Stimulated activated CD8-positive, alpha-beta memory T cell treated with anti-CD3 and anti-CD28 coated beads, Interleukin-12 subunit alpha, Interleukin-12 subunit beta, amount 100 ng/mL, for 4 hours (primary cell): ENCODE measurements around the gene FUOM.

Experiments used
- DNase-seq: peaks from one replicate; pipeline ENCODE4 v3.0.0-alpha.2; 2020; ENCODE audit warnings: low read depth

The FUOM gene

DNA sequence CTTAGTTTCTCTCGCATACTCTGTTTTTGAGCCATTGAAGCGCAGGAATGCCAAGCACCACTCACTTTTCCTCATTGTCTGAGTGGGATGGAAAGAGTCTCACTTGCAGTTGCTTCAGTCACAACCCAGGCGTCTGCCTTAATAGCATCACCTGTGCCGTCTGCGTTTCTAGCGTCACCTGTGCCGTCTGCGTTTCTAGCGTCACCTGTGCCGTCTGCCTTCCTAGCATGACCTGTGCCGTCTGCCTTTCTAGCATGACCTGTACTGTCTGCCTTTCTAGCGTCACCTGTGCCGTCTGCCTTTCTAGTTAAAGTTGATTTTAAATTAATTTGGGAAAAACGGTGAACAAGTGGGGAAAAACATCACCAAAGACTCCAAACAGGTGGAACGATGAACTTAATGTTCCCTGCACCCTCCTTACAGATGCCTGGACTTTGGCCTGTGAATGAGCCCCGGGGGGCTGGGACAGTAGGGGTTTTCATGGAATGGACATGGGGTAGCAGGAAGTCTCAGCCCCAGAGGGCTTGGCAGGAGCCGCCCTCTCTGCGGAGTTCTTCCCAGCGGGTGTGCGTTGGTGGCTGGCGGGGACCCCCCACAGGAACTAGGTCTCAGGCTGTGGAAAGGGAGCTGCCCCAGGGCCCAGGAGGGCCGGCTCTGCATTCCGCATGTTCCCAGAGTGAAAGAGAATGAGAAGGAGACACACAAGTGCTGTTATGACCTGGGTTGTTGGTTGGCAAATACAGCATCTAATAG is 45.6 kb downstream of the FUOM start:
- DNase-seq = no peak

DNA sequence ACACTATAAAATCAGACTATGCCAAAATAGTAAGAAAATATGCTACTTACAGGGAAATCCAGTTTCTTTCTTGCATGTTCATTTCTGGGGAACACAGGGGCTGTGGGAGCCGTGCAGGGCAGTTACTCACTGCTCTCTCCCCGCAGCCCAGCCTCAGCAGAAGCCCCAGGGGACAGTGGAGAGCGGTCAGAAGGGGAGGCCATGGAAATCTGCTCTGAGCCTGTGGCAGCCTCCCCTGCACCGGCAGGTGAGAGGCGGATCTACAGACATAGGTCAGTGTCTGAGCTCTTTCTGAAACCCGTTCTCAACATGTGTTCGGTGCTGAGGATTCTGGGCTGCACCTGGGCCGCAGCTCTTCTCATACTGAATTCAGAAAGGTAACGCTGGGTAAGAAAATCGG is 46.2 kb downstream of the FUOM start:
- no peak for DNase-seq

DNA sequence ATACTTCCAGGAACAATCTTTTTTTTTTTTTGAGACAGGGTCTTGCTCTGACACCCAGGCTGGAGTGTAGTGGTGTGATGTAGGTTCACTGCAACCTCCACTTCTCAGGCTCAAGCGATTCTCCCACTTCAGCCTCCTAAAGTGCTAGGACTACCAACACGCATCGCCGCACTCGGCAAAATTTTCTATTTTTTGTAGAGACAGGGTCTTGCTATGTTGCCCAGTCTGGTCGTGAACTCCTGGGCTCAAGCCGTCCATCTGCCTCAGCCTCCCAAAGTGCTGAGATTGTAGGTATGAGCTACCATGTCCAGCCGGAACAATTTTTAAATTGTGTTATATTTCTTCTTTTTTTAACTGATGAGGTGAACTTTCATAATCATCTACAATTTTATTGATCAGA is 47.0 kb downstream of the FUOM start:
- DNase-seq = no peak

DNA sequence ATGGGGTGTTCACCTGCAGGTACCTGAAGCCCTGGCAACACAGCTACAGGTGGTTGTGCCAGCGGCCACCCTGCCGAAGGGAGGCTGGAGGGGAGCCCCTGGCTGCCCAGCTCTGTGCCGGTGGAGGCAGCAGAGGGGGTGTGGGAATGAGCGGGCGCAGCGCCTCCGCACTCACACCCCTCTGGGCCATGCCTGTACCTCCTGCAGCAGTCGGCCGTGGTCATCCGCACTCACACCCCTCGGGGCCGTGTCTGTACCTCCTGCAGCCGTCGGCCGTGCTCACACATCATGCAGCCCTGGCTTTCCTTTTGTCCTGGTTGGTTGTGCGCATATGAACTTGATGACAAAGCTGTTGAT is 47.4 kb downstream of the FUOM start:
- no peak for DNase-seq

DNA sequence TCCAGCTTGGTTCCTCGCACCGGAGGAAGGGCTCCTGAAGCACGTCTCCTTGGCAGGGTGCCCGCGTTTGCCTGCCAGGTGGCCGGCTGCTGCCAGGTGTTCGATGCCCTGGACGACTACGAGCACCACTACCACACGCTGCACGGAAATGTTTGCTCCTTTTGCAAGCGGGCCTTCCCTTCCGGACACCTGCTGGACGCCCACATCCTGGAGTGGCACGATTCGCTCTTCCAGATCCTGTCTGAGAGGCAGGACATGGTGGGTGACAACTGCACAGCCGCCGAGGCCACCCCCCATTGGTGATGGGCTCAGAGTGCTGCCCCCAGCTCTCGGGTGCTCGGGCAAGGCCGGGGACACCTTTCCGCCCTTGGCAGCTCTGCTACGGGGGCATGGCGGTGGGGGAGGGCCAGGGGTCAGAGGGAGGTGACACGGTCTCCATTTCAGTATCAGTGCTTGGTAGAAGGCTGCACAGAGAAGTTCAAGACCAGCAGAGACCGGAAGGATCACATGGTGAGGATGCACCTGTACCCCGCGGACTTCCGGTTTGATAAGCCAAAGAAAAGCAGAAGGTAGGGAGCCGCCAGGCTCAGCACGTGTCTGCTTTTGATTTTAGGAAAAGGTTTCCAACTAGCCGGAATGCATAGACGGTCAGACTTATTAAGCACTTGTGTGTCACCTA is 48.0 kb downstream of the FUOM start:
- DNase-seq = no peak

DNA sequence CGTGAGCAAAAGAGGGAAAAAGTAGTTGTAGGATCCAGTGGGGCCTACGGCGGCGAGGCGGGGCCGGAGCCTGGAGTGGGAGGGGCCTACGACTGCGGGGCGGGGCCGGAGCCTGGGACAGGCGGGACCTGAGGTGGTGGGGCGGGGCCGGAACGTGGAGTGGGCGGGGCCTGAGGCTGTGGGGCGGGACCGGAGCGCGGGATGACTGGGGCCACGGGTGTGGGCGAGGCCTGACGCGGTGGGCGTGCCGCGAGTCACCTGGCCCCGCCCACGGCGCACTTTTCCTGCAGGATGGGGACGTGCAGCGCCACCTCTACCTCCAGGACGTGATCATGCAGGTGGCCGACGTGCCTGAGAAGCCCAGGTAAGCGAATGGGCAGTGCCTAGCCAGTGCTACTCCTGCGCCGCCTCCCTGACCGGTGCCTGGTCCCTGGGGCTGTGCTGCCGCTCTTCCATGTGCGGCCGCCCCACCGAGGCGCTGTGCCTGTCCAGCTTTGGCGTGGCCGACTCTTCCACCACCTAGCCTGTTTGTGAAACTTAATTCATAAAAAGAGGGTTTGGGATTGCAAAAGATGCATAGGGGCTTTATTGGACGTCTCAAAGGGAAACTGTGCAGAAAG is 48.6 kb downstream of the FUOM start:
- DNase-seq = peak; percentile 87

DNA sequence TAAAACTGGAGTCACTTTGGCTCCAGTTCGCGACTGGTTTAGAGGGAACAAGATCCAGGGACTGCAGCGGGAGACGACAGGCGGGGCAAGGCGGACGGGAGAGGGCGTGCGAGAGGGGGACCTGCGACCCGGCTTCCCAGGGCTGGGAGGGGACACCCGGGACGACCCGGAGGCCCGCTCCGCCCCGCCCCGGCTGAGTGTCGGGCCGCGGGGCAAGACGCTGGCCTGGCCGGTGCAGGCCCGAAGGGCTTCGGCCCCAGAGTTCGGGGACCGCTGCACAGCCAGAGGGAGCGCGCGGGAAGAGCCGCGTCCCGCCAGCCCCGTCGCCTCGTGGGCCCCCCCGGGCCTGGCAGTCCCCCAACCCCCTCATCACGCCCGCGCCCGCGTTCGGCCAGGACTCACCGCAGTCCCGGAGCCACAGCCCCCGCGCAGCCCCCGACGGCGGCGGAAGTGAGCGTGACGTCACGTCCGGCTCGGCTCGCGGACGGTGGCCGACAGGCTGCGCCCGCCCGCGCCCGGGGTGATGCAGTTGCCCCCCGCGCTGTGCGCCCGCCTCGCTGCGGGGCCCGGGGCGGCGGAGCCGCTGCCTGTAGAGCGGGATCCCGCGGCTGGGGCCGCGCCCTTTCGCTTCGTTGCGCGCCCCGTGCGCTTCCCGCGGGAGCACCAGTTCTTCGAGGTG is 49.3 kb downstream of the FUOM start, which contains the start of the genes TUBGCP2 and ZNF511:
TSS of gene TUBGCP2 (minus strand) at position 452 of the 679 bp plus-strand sequence. CDS start 5,931 bp downstream, outside the sequence.
TSS of gene ZNF511 (plus strand) at position 494 of the 679 bp plus-strand sequence. CDS start at position 524, 30 bp downstream.
- DNase-seq = peak; percentile 90

DNA sequence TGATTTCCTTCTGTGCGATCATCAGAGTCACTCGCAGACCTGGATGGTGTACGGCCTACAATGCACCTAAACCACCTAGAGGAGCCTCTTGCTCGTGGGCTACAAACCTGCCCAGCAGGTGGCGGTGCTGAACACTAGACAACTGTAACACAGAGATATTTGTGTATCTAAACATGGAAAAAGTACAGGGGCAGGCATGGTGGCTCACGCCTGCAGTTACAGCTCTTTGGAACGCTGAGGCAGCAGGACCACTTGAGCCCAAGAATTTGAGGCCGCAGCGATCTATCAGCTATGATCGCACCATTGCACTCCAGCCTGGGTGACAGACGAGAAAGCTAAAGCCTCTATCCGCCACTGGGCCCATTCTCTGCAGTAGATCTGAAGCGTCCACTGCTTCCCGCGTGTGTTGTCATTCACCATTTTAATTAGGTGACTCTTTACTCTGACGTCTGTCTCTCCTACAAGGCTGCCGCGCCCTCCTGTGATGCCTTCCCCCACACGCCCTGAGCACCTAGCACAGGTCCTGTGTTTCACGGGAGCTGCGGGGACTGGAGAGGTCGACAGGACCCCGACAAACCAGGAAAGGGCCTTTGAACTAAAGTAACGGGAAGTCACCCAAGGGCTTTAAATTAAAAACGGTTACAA is 49.9 kb downstream of the FUOM start:
- peak; percentile 65 for DNase-seq

DNA sequence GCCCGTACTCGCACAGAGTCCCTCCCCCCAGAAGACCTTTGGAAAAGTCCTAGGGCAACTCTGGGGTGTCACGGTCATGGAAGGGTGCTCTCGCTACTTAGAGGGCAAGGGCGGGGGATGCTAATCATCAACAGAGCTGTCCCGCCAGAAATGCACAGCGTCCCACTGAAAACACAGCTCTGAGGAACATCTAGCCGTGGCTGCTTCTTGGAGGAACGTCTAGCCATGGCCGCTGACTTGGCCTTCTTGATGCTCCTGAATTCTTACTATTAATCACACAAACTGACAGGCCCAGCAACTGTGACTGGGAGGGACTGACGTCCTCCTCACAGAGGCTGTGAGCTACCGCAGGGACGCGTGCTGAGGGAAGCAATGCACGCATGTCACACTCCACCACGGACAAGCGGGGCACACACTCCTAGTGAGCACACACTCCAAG is 50.9 kb downstream of the FUOM start:
- DNase-seq = no peak

DNA sequence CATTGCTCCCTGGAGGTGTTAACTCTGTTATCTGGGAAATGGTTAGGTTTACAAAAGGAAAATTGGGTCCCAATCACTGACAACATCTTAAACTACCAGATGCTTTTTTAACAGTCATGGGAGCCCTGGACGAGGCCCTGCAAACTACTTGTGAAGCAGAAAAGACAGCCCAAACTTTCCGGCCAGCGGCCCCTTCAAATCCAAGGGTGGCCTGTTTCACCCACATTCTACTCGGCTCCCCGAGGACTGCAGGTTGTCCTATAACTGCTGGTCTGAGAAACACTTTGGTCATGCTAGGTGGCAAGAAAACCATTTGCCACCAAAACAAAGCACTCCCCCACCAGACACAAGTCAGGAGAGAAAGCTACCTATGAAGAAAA is 51.7 kb downstream of the FUOM start:
- DNase-seq = no peak
